Upper lobe of left lung (tissue), 4 donors: Measurements from ENCODE around the gene ZMYND8.

Experiments
- CTCF ChIP-seq, 6 experiments: fragments of 450-650 bp in 4 of 6; fragments of 200-600 bp in 2 of 6; sonication (generic) in 2 of 6; IDR thresholded peaks; one replicate each; pipeline ENCODE4 v1.5.1; 2016 to 2019; ENCODE audit warnings: antibody characterized with exemption in 6 of 6
- POLR2A ChIP-seq, 4 donors: fragments of 450-650 bp; IDR thresholded peaks; one replicate each; pipeline ENCODE4 v1.5.1; 2016 to 2017; ENCODE audit warnings: antibody characterized with exemption in 4 of 4, mild to moderate bottlenecking in 2 of 4

- TF ChIP-seq POLR2A (IDR thresholded peaks at IDR 0.05), result no peak
- no peak for TF ChIP-seq CTCF (IDR thresholded peaks at IDR 0.05)
Measured at GRCh38 chr20:47353239-47353691, 3.2 kb downstream of the ZMYND8 start.
